GM18526 (cell line): ENCODE results near the gene GASK1A.

Source experiments
- POLR2A ChIP-seq: IDR thresholded peaks from 3 replicates; pipeline ENCODE4 v1.6.1; 2011; ENCODE audit not compliant: insufficient read length; ENCODE audit errors: extremely low read depth

Gene GASK1A

GRCh38 chr3:43015991-43016865 lies 37.1 kb downstream of the GASK1A start:
- no peak for TF ChIP-seq POLR2A

DNA sequence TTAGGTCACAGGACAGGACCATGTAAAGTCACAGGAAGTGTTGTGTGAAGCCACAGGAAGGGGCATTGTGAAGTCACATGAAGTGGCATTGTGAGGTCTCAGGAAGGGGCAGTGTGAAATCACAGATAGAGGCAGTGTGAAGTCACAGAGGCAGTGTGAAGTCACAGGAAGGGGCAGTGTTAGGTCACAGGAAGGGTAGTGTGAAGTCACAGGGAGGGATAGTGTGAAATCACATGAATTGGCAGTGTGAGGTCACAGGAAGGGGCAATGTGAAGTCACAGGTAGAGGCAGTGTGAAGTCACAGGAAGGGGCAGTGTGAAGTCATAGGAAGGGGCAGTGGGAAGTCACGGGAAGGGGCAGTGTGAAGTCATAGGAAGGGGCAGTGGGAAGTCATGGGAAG lies 37.9 kb downstream of the GASK1A start:
- no peak for TF ChIP-seq POLR2A

- no peak for TF ChIP-seq POLR2A
Measured at GRCh38 chr3:43017593-43018195, 38.6 kb downstream of the GASK1A start.

DNA sequence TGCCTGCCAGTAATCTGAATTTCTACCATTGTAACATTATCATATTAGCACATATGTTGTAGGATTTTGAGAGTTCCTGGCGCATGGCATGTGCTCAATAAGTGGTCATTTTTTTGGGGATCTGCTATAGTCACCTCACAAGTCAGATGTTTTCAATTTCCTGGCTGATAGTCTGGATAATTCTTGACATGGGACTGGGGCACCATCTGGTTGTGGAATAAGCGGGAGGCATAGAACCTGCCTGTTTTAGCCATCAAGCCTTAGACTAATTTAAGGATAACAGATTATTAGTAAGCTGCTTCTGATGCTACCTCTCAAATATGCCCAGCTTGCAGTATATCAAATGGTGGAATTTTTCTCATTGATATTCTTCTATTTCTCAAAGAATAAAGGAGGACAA lies 39.1 kb downstream of the GASK1A start:
- no peak for TF ChIP-seq POLR2A

GRCh38 chr3:43019006-43019809 lies 40.1 kb downstream of the GASK1A start:
- no peak for TF ChIP-seq POLR2A

GRCh38 chr3:43019826-43020225 lies 40.7 kb downstream of the GASK1A start:
- no peak for TF ChIP-seq POLR2A

- no peak for TF ChIP-seq POLR2A
Measured at GRCh38 chr3:43021186-43021585, 42.1 kb downstream of the GASK1A start.

DNA sequence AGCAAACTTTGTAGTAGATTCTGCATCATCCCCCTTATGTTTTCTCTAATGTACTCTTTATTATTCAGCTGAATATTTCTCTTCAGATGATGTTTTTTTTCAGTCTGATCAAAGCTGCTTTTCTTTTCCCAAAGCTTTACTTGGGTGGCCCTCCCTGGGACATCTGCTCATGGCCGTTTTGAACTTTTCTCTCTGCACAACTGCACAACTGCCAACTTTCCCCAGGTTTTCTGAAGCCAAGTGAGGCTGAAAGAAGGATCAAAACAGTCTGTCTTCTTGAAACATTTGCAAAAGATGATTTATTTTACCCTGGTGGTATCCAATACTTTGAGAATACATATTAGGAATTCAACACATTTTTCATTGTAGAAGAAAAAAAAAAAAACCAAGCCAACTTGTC lies 43.0 kb downstream of the GASK1A start:
- TF ChIP-seq POLR2A, result no peak

GRCh38 chr3:43023066-43023465 lies 44.0 kb downstream of the GASK1A start:
- no peak for TF ChIP-seq POLR2A

DNA sequence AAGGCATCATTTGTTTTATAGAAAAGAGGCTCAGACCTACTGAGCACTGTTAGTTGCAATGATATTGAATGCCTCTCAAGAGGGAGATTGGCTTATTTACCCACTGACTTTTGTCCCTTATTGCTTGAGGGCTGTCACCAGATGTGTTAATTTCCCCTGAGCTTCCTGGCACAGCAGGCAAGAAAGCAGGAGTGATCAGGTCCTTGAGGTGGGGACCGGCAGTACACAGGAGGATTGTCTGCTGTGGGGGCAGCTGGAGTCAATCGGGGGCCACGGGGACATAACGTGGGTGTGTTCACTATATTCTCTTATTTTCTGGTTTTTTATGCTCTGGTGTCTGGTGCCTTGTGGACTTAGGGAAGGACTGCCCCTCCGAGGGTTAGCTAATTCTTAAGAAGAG lies 44.6 kb downstream of the GASK1A start:
- no peak for TF ChIP-seq POLR2A

GRCh38 chr3:43024181-43024885 lies 45.2 kb downstream of the GASK1A start:
- TF ChIP-seq POLR2A, result no peak

- TF ChIP-seq POLR2A, result no peak
Measured at GRCh38 chr3:43025423-43025822, 46.3 kb downstream of the GASK1A start.

GRCh38 chr3:43028001-43028400 lies 48.9 kb downstream of the GASK1A start:
- TF ChIP-seq POLR2A, result no peak

DNA sequence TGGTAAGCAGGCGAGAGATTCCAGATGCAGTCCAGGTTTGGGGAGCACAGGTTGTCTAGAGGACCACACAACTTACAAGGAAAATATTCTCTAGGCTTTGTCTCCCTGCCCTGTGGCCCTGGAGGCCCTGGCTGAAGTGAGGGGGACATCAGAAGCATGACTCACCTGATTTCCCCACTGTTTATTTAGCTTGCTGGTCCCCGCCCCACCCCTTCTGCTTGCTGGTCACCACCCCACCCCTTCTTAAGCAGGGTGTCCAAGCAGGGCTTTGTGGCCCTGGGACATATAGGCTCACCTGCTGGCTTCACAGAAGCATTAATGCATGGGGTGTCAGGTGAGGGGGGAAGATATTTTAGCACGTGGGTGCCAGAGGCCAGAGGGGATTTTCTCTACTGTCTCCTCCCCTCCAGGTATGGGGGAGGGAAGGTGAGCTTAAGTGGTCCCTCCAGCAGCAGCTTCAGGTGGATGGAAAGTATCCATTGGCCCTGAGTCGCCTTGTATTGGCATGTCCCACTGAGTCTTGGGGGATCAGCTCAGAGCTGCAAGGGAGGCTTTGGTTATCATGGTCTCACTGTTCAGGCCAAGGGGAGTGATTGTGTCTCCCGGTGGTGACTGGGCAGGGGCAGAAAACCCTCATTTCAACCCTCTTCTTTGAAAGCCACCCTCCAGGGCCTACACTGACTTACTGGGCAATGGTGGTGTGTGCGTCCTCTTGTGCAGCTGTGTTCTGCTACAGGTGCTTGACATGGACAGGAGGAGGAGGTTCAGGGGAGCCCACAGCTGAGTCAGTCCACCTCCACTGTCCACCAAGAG lies 49.8 kb downstream of the GASK1A start:
- TF ChIP-seq POLR2A, result no peak

- no peak for TF ChIP-seq POLR2A
Measured at GRCh38 chr3:43030162-43030935, 51.2 kb downstream of the GASK1A start.
